HEK293 (cell line): ENCODE measurements around the gene PIPOX.

Experiments
- CTCF ChIA-PET: fragments of 350-600 bp; formaldehyde crosslinking; extraction: SDS; loops from one replicate; lab custom pipeline; 2021; ENCODE audit warnings: antibody characterized with exemption; lab: Yijun Ruan, JAX
- POLR2A ChIA-PET: fragments of 300-600 bp; formaldehyde crosslinking; extraction: SDS; loops from one replicate; lab custom pipeline; 2020; ENCODE audit warnings: antibody characterized with exemption, inconsistent platforms; lab: Yijun Ruan, JAX
- H3K27ac ChIP-seq: fragments of 200-500 bp; sonication (Bioruptor generic); 2 replicates; pipeline ENCODE4 v1.5.1; 2014; ENCODE audit warnings: low read depth, low read length, control low read depth, inconsistent platforms; ENCODE audit errors: extremely low read depth
- H3K36me3 ChIP-seq, 2 experiments: fragments of 200-500 bp in 1 of 2; sonication (Bioruptor generic) in 1 of 2; 1 replicate in 1 of 2; 2 replicates in 1 of 2; pipeline ENCODE4 v1.5.1; 2014 to 2017; ENCODE audit warnings: inconsistent platforms in 2 of 2, low read length in 2 of 2; ENCODE audit not compliant: control insufficient read depth in 2 of 2, insufficient read depth in 1 of 2
- H3K4me1 ChIP-seq: fragments of 200-500 bp; sonication (Bioruptor generic); 2 replicates; pipeline ENCODE4 v1.5.1; 2014; ENCODE audit warnings: mild to moderate bottlenecking, low read length, inconsistent platforms; ENCODE audit not compliant: control insufficient read depth, insufficient read depth
- H3K4me3 ChIP-seq: 2 replicates; pipeline ENCODE4 v1.5.1; 2011; ENCODE audit warnings: low read depth, mild to moderate bottlenecking, control low read depth, low read length, moderate library complexity
- H3K9me3 ChIP-seq: fragments of 200-500 bp; sonication (Bioruptor generic); 2 replicates; pipeline ENCODE4 v1.5.1; 2014; ENCODE audit warnings: low read depth, low read length, inconsistent platforms; ENCODE audit not compliant: control insufficient read depth, insufficient read depth
- EGR2 ChIP-seq: fragments of 450-650 bp; formaldehyde crosslinking; IDR thresholded peaks from 2 replicates; pipeline ENCODE4 v1.5.1; 2016; ENCODE audit warnings: low read depth, missing biosample characterization, missing genetic modification characterization
- KLF8 ChIP-seq: fragments of 450-650 bp; formaldehyde crosslinking; IDR thresholded peaks from 2 replicates; pipeline ENCODE4 v1.5.1; 2016; ENCODE audit warnings: missing biosample characterization, missing genetic modification characterization
- KLF9 ChIP-seq: fragments of 450-650 bp; formaldehyde crosslinking; IDR thresholded peaks from 2 replicates; pipeline ENCODE4 v1.5.1; 2016; ENCODE audit warnings: missing biosample characterization, missing genetic modification characterization, low read depth
- SETDB1 ChIP-seq: IDR thresholded peaks from one replicate; pipeline ENCODE4 v1.6.1; 2017; ENCODE audit warnings: mild to moderate bottlenecking, low read length, moderate library complexity, mixed read lengths; ENCODE audit not compliant: insufficient read length
- ZFHX2 ChIP-seq: fragments of 450-650 bp; formaldehyde crosslinking; conservative IDR thresholded peaks from 2 replicates; pipeline ENCODE4 v1.5.1; 2016; ENCODE audit warnings: missing biosample characterization, missing genetic modification characterization
- ZNF155 ChIP-seq: fragments of 450-650 bp; formaldehyde crosslinking; IDR thresholded peaks from 2 replicates; pipeline ENCODE4 v1.5.1; 2016; ENCODE audit warnings: missing biosample characterization, missing genetic modification characterization
- ZNF175 ChIP-seq: fragments of 450-650 bp; formaldehyde crosslinking; IDR thresholded peaks from 2 replicates; pipeline ENCODE4 v1.5.1; 2016; ENCODE audit warnings: missing biosample characterization, missing genetic modification characterization
- ZNF223 ChIP-seq: fragments of 450-650 bp; formaldehyde crosslinking; IDR thresholded peaks from 2 replicates; pipeline ENCODE4 v1.5.1; 2016; ENCODE audit warnings: missing biosample characterization, missing genetic modification characterization
- ZNF292 ChIP-seq: fragments of 450-650 bp; formaldehyde crosslinking; IDR thresholded peaks from 2 replicates; pipeline ENCODE4 v1.5.1; 2016; ENCODE audit warnings: low read depth, missing biosample characterization, missing genetic modification characterization, borderline replicate concordance
- ZNF335 ChIP-seq: fragments of 450-650 bp; formaldehyde crosslinking; conservative IDR thresholded peaks from 2 replicates; pipeline ENCODE4 v1.5.1; 2016; ENCODE audit warnings: missing biosample characterization, missing genetic modification characterization
- ZNF366 ChIP-seq: fragments of 450-650 bp; formaldehyde crosslinking; conservative IDR thresholded peaks from 2 replicates; pipeline ENCODE4 v1.5.1; 2016; ENCODE audit warnings: missing biosample characterization, missing genetic modification characterization
- ZNF398 ChIP-seq: fragments of 450-650 bp; formaldehyde crosslinking; IDR thresholded peaks from 2 replicates; pipeline ENCODE4 v1.5.1; 2017; ENCODE audit warnings: missing biosample characterization, missing genetic modification characterization
- ZNF416 ChIP-seq: fragments of 450-650 bp; formaldehyde crosslinking; IDR thresholded peaks from 2 replicates; pipeline ENCODE4 v1.5.1; 2016; ENCODE audit warnings: missing biosample characterization, missing genetic modification characterization
- ZNF433 ChIP-seq: fragments of 450-650 bp; formaldehyde crosslinking; IDR thresholded peaks from 2 replicates; pipeline ENCODE4 v1.5.1; 2016; ENCODE audit warnings: missing biosample characterization, missing genetic modification characterization, low read depth
- ZNF514 ChIP-seq: fragments of 450-650 bp; formaldehyde crosslinking; IDR thresholded peaks from 2 replicates; pipeline ENCODE4 v1.5.1; 2016; ENCODE audit warnings: missing biosample characterization, missing genetic modification characterization
- ZNF549 ChIP-seq: fragments of 450-650 bp; IDR thresholded peaks from 2 replicates; pipeline ENCODE4 v1.5.1; 2018; ENCODE audit warnings: missing biosample characterization, missing genetic modification characterization, mild to moderate bottlenecking, inconsistent platforms, moderate library complexity
- ZNF561 ChIP-seq: fragments of 450-650 bp; IDR thresholded peaks from 2 replicates; pipeline ENCODE4 v1.5.1; 2018; ENCODE audit warnings: missing biosample characterization, missing genetic modification characterization, borderline replicate concordance
- ZNF580 ChIP-seq: fragments of 450-650 bp; formaldehyde crosslinking; IDR thresholded peaks from 2 replicates; pipeline ENCODE4 v1.5.1; 2016; ENCODE audit warnings: missing biosample characterization, missing genetic modification characterization
- ZNF596 ChIP-seq: fragments of 450-650 bp; IDR thresholded peaks from 2 replicates; pipeline ENCODE4 v1.5.0; 2018; ENCODE audit warnings: missing biosample characterization, mild to moderate bottlenecking, missing genetic modification characterization, moderate library complexity

PIPOX gene

GRCh38 chr17:29090750-29091605 lies 48.0 kb downstream of the PIPOX start:
- H3K4me3 ChIP-seq: no peak overlapping the region
- peaks cover 0 to 88% of the 10 kb centered on the region in 2 experiments; a peak in 1 of 3 replicates for H3K36me3 ChIP-seq
- no peaks in the 10 kb centered on the region for H3K4me1 ChIP-seq
- CTCF ChIA-PET: interaction anchor here (0.7 to 4.0 kb wide), 4 partner anchors 9 to 126 kb away, joined by 3 to 20 read pairs (median 17); no protein-coding TSS in a partner anchor
- TF ChIP-seq ZNF549 (tag by site-specific recombination) (no peak), ZNF335 (tag by site-specific recombination) (peak; percentile 45; the same call in 1 of the 2 replicates)
- H3K27ac ChIP-seq: no peak overlapping the region
- no peaks in the 10 kb centered on the region for H3K9me3 ChIP-seq
- POLR2A ChIA-PET: interaction anchor here (0.5 kb wide), 1 partner anchor 26 kb away, joined by 3 read pairs; no protein-coding TSS in a partner anchor

GRCh38 chr17:29091606-29092289 lies 48.8 kb downstream of the PIPOX start:
- peaks cover 0 to 88% of the 10 kb centered on the region in 2 experiments; a peak in 1 of 3 replicates for H3K36me3 ChIP-seq
- no peak overlapping the region for H3K27ac ChIP-seq
- POLR2A ChIA-PET: interaction anchor here (0.5 kb wide), 1 partner anchor 25 kb away, joined by 3 read pairs; no protein-coding TSS in a partner anchor

GRCh38 chr17:29093090-29093871 lies 50.3 kb downstream of the PIPOX start:
- no peak for TF ChIP-seq SETDB1
- TF ChIP-seq ZNF223 (tag by site-specific recombination): no peak
- TF ChIP-seq ZNF175 (tag by site-specific recombination): no peak
- no peak for TF ChIP-seq ZNF433 (tag by site-specific recombination)
- TF ChIP-seq ZNF398 (tag by site-specific recombination): no peak
- no peak for TF ChIP-seq KLF9 (tag by site-specific recombination)
- no peak for TF ChIP-seq ZFHX2 (tag by site-specific recombination)
- TF ChIP-seq ZNF292 (tag by site-specific recombination): no peak
- TF ChIP-seq ZNF416 (tag by site-specific recombination): no peak
- no peak for TF ChIP-seq ZNF580 (tag by site-specific recombination)
- no peak for TF ChIP-seq ZNF596 (tag by site-specific recombination)
- no peak for TF ChIP-seq ZNF561 (tag by site-specific recombination)
- TF ChIP-seq KLF8: no peak
- TF ChIP-seq ZNF155 (tag by site-specific recombination): no peak
- H3K36me3 ChIP-seq: peaks cover 0 to 91% of the 10 kb centered on the region in 2 experiments; a peak in 1 of 3 replicates
- no peak overlapping the region for H3K4me3 ChIP-seq
- no peaks in the 10 kb centered on the region for H3K9me3 ChIP-seq
- H3K27ac ChIP-seq: no peak overlapping the region
- no peaks in the 10 kb centered on the region for H3K4me1 ChIP-seq
- CTCF ChIA-PET: interaction anchor here (0.7 to 4.0 kb wide), 3 partner anchors 24 to 128 kb away, joined by 3 to 20 read pairs (median 19); no protein-coding TSS in a partner anchor
- POLR2A ChIA-PET: no interaction called here

More at GRCh38 chr17:29091606-29092289, 48.8 kb downstream of the PIPOX start:
- Histone ChIP-seq H3K4me1 (no peaks in the 10 kb centered on the region), H3K4me3 (no peak overlapping the region), H3K9me3 (no peaks in the 10 kb centered on the region)
- CTCF ChIA-PET: interaction anchor here (0.5 to 4.0 kb wide), 7 partner anchors 10 to 127 kb away, joined by 3 to 20 read pairs (median 3); no protein-coding TSS in a partner anchor
- TF ChIP-seq ZNF514 (tag by site-specific recombination) (no peak), EGR2 (tag by site-specific recombination) (peak; percentile 54), ZNF366 (tag by site-specific recombination) (no peak)
